Neuronal stem cell (in vitro differentiated cells): ENCODE measurements around the gene C13orf46.

Experiments
- DNase-seq: peaks from one replicate; pipeline ENCODE4 v3.0.0-alpha.2; 2013; ENCODE audit warnings: low spot score
- H2AFZ ChIP-seq: one replicate; pipeline ENCODE4 v1.6.1; 2013; ENCODE audit warnings: mild to moderate bottlenecking, low read length, inconsistent platforms
- H2AK5ac ChIP-seq: 2 replicates; pipeline ENCODE4 v1.6.1; 2013; ENCODE audit warnings: low read depth, mild to moderate bottlenecking, inconsistent platforms, low read length, moderate library complexity, mixed read lengths
- H2BK120ac ChIP-seq: 2 replicates; pipeline ENCODE4 v1.6.1; 2013; ENCODE audit warnings: low read depth, mild to moderate bottlenecking, inconsistent platforms, low read length, moderate library complexity, mixed read lengths
- H2BK12ac ChIP-seq: one replicate; pipeline ENCODE4 v1.6.1; 2013; ENCODE audit warnings: low read length, inconsistent platforms
- H2BK15ac ChIP-seq: 2 replicates; pipeline ENCODE4 v1.6.1; 2013; ENCODE audit warnings: mild to moderate bottlenecking, low read length, inconsistent platforms, mixed read lengths
- H2BK5ac ChIP-seq: one replicate; pipeline ENCODE4 v1.6.1; 2013; ENCODE audit warnings: inconsistent platforms, mild to moderate bottlenecking, low read length, moderate library complexity
- H3K14ac ChIP-seq: one replicate; pipeline ENCODE4 v1.6.1; 2013; ENCODE audit warnings: low read length, inconsistent platforms
- H3K18ac ChIP-seq: 2 replicates; pipeline ENCODE4 v1.6.1; 2013; ENCODE audit warnings: low read length, inconsistent platforms
- H3K23ac ChIP-seq: 2 replicates; pipeline ENCODE4 v1.6.1; 2013; ENCODE audit warnings: low read depth, mild to moderate bottlenecking, mixed read lengths, low read length, inconsistent platforms; ENCODE audit not compliant: poor library complexity
- H3K27ac ChIP-seq: replicated peaks from 3 replicates; pipeline ENCODE4 v1.5.1; 2013; ENCODE audit warnings: low read length, inconsistent platforms
- H3K27me3 ChIP-seq, 3 experiments: 2 replicates each; pipeline ENCODE4 v1.6.1; 2013; ENCODE audit warnings: low read length in 3 of 3, mild to moderate bottlenecking in 2 of 3, inconsistent platforms in 1 of 3, low read depth in 1 of 3, mixed read lengths in 1 of 3, moderate library complexity in 1 of 3; ENCODE audit not compliant: control insufficient read depth in 3 of 3, insufficient read depth in 3 of 3
- H3K36me3 ChIP-seq, 2 donors: replicated peaks in 1 of 2; 2 replicates each; pipeline ENCODE4 v1.6.1; 2013; ENCODE audit warnings: low read length in 2 of 2; ENCODE audit not compliant: control insufficient read depth in 2 of 2, insufficient read depth in 2 of 2
- H3K4ac ChIP-seq: 2 replicates; pipeline ENCODE4 v1.6.1; 2013; ENCODE audit warnings: inconsistent platforms, mild to moderate bottlenecking, low read length, moderate library complexity
- H3K4me1 ChIP-seq, 2 donors: 1 replicate in 1 of 2; 2 replicates in 1 of 2; pipeline ENCODE4 v1.6.1; 2013; ENCODE audit warnings: low read length in 2 of 2, low read depth in 1 of 2; ENCODE audit not compliant: control insufficient read depth in 2 of 2, insufficient read depth in 1 of 2
- H3K4me2 ChIP-seq: one replicate; pipeline ENCODE4 v1.6.1; 2013; ENCODE audit warnings: mild to moderate bottlenecking, low read length, inconsistent platforms; ENCODE audit not compliant: insufficient read depth, poor library complexity, severe bottlenecking
- H3K4me3 ChIP-seq, 2 donors: 2 replicates each; pipeline ENCODE4 v1.5.1; 2013; ENCODE audit warnings: low read length in 2 of 2, mild to moderate bottlenecking in 2 of 2, inconsistent platforms in 1 of 2, moderate library complexity in 1 of 2
- H3K79me1 ChIP-seq: one replicate; pipeline ENCODE4 v1.6.1; 2013; ENCODE audit warnings: low read depth, mild to moderate bottlenecking, inconsistent platforms, low read length, moderate library complexity
- H3K9ac ChIP-seq: one replicate; pipeline ENCODE4 v1.6.1; 2013; ENCODE audit warnings: mild to moderate bottlenecking, low read depth, low read length, inconsistent platforms; ENCODE audit not compliant: poor library complexity
- H3K9me3 ChIP-seq, 2 donors: replicated peaks in 1 of 2; 2 replicates each; pipeline versions ENCODE3 to v1.6.1; 2013; ENCODE audit warnings: low read length in 2 of 2, mild to moderate bottlenecking in 2 of 2, inconsistent platforms in 1 of 2, low read depth in 1 of 2, mixed read lengths in 1 of 2, moderate library complexity in 1 of 2; ENCODE audit not compliant: control insufficient read depth in 2 of 2, insufficient read depth in 1 of 2
- H4K8ac ChIP-seq: one replicate; pipeline ENCODE4 v1.6.1; 2013; ENCODE audit warnings: low read depth, mild to moderate bottlenecking, inconsistent platforms, low read length, moderate library complexity
- H4K91ac ChIP-seq: one replicate; pipeline ENCODE4 v1.6.1; 2013; ENCODE audit warnings: low read length, low read depth, mild to moderate bottlenecking, inconsistent platforms; ENCODE audit not compliant: poor library complexity
- WGBS, 2 donors: extraction: QIAGEN DNeasy Blood & Tissue Kit; methylation state at CpG; one replicate each; pipeline ENCODE4 v1.1.7; 2013; ENCODE audit warnings: missing lambda C conversion rate in 2 of 2, mixed read lengths in 1 of 2; ENCODE audit not compliant: insufficient read length in 2 of 2, insufficient replicate concordance in 1 of 2; ENCODE audit errors: extremely low coverage in 2 of 2; 5-methylcytosine and 5-hydroxymethylcytosine counted together

Gene C13orf46

GRCh38 chr13:114015969-114016295 is 42.1 kb upstream of the C13orf46 start:
- Histone ChIP-seq H3K4me3 (no peak overlapping the region), H2BK5ac (peak overlapping the region; percentile 78), H3K9me3 (peaks cover 0 to 3% of the 10 kb centered on the region in 2 donors), H3K4ac (no peak overlapping the region), H2BK120ac (no peak overlapping the region), H3K14ac (no peak overlapping the region), H3K27me3 (no peaks in the 10 kb centered on the region), H2BK12ac (no peak overlapping the region), H2AK5ac (peak overlapping the region; percentile 94), H2BK15ac (no peak overlapping the region), H3K4me2 (no peak overlapping the region), H3K36me3 (peaks cover 6 to 91% of the 10 kb centered on the region in 2 donors), H3K23ac (no peak overlapping the region), H3K4me1 (peaks cover 0 to 2% of the 10 kb centered on the region in 2 donors), H3K79me1 (no peaks in the 10 kb centered on the region), H4K91ac (no peak overlapping the region), H2AFZ (no peak overlapping the region), H4K8ac (no peak overlapping the region), H3K9ac (peak overlapping the region; percentile 44), H3K18ac (peak overlapping the region; percentile 59), H3K27ac (no peak overlapping the region)
- WGBS, 2 donors, result no CpG with 5 or more reads among the region's 11 CpGs
- DNase-seq, result no peak

- Histone ChIP-seq H3K79me1 (no peaks in the 10 kb centered on the region), H3K4ac (no peak overlapping the region), H3K14ac (peak overlapping the region; percentile 17), H4K8ac (no peak overlapping the region), H3K27me3 (no peaks in the 10 kb centered on the region), H4K91ac (no peak overlapping the region), H2BK15ac (peak overlapping the region; percentile 75), H3K4me1 (peaks cover 0 to 2% of the 10 kb centered on the region in 2 donors), H3K23ac (peak overlapping the region; percentile 65), H3K36me3 (peaks cover 6 to 88% of the 10 kb centered on the region in 2 donors), H3K27ac (peak overlapping the region; percentile 1), H2AK5ac (peak overlapping the region; percentile 98), H2AFZ (no peak overlapping the region), H3K18ac (peak overlapping the region; percentile 57), H3K4me2 (no peak overlapping the region), H2BK120ac (no peak overlapping the region), H3K9ac (peak overlapping the region; percentile 44), H2BK5ac (peak overlapping the region; percentile 82), H3K9me3 (peaks cover 0 to 3% of the 10 kb centered on the region in 2 donors), H3K4me3 (no peak overlapping the region), H2BK12ac (no peak overlapping the region)
- no CpG with 5 or more reads among the region's 40 CpGs for WGBS, 2 donors
- no peak for DNase-seq
Measured at GRCh38 chr13:114015111-114015968, 41.5 kb upstream of the C13orf46 start.

- no peak overlapping the region for H4K91ac ChIP-seq
- no peak overlapping the region for H2BK5ac ChIP-seq
- H3K36me3 ChIP-seq, result peaks cover 6 to 93% of the 10 kb centered on the region in 2 donors
- H3K23ac ChIP-seq, result no peak overlapping the region
- no peak overlapping the region for H2AK5ac ChIP-seq
- H3K79me1 ChIP-seq, result no peaks in the 10 kb centered on the region
- H2BK12ac ChIP-seq, result no peak overlapping the region
- H3K14ac ChIP-seq, result no peak overlapping the region
- 100% methylated on average over 4 of the region's 22 CpGs; no CpG with 5 or more reads in 1 of the 2 donors for WGBS, 2 donors
- no peak overlapping the region for H2BK15ac ChIP-seq
- no peak overlapping the region for H2AFZ ChIP-seq
- no peak overlapping the region for H2BK120ac ChIP-seq
- H3K27me3 ChIP-seq, result no peaks in the 10 kb centered on the region
- no peak overlapping the region for H3K18ac ChIP-seq
- peaks cover 0 to 2% of the 10 kb centered on the region in 2 donors for H3K9me3 ChIP-seq
- no peak overlapping the region for H3K4me2 ChIP-seq
- H3K9ac ChIP-seq, result no peak overlapping the region
- no peak overlapping the region for H3K4ac ChIP-seq
- DNase-seq, result no peak
- no peak overlapping the region for H3K4me3 ChIP-seq
- H4K8ac ChIP-seq, result no peak overlapping the region
- peaks cover 0 to 2% of the 10 kb centered on the region in 2 donors for H3K4me1 ChIP-seq
- no peak overlapping the region for H3K27ac ChIP-seq
Measured at GRCh38 chr13:114013952-114014629, 40.2 kb upstream of the C13orf46 start.

- Histone ChIP-seq H3K9me3 (peaks cover 0 to 2% of the 10 kb centered on the region in 2 donors), H3K4me3 (no peak overlapping the region), H2BK120ac (no peak overlapping the region), H2BK12ac (no peak overlapping the region), H3K4me2 (no peak overlapping the region), H3K27me3 (no peaks in the 10 kb centered on the region), H3K27ac (no peak overlapping the region), H3K18ac (no peak overlapping the region), H3K23ac (no peak overlapping the region), H2AK5ac (peak overlapping the region; percentile 79), H3K36me3 (peaks cover 6 to 88% of the 10 kb centered on the region in 2 donors), H2AFZ (no peak overlapping the region), H3K14ac (no peak overlapping the region), H3K4me1 (peaks cover 0 to 2% of the 10 kb centered on the region in 2 donors), H4K91ac (no peak overlapping the region), H2BK5ac (no peak overlapping the region), H3K79me1 (no peaks in the 10 kb centered on the region), H3K4ac (no peak overlapping the region), H2BK15ac (no peak overlapping the region), H3K9ac (no peak overlapping the region), H4K8ac (no peak overlapping the region)
- no CpG with 5 or more reads among the region's 4 CpGs for WGBS, 2 donors
- no peak for DNase-seq
Measured at GRCh38 chr13:114013336-114013735, 39.5 kb upstream of the C13orf46 start.
